ENCODE results near the gene C2CD4D. TPM values are rescaled to one million over a fixed set of nuclear protein-coding genes. Genes with fewer than 3 reads are reported as not detected.

The C2CD4D gene
- total RNA-seq, 1 donor from 2014 or later = 1.3 TPM

DNA sequence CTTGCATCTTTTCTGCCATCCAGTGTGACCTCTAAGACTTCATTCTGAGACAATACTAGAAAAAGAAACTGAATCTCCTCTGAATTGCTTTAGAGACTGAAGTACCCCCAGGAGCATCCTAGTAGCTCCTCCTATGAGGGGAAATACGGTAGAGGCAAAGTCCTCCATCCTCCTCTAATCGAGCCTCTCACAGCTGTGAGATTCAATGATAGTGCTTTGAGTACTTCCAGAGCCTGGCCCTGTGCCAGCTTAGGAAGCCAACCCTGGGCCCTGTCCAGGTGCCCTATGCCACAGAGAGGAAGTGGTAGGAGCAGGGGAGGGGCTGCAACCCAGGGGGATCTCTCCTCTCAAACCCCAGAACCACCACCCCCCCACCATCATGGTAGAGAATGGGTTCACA lies 18.7 kb downstream of the C2CD4D start:
- no peaks in the 10 kb centered on the region for H3K36me3 Mint-ChIP-seq (ENCODE audit: insufficient read depth)
- peaks cover 2% of the 10 kb centered on the region for H3K4me1 Mint-ChIP-seq (ENCODE audit: low read depth)
- no peaks in the 10 kb centered on the region for H3K9me3 Mint-ChIP-seq (ENCODE audit: low read depth)

DNA sequence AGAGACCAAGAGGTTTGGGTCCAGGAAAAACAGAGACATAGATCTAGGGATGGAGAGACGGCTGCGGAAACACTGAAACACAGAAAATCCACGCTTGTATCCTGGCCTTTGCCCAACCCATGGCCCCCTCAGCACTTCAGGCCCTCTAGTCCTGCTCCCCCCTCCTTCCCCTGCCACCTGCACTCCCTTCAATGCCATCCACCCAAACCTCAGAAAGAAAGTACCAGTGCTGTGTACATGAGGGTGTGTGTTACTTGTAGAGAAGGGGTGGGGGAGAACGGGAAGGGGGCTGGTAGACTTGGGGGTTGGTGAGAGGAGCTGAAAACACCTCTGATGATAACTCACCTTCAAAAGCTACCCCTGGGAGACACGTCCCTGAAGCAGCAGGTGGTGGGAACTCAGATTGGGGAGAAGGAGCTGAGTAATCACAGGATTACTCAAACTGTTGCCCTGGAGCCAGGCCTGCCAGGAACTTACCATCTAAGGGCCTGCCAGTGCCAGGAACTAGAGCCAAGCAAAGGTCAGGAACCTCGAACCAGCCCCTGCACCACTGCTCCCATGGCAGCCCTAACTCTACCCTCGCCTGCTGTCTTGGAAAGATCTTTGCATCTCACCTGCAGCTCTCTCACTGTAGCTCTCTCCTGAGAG lies 19.5 kb downstream of the C2CD4D start:
- peaks cover 2% of the 10 kb centered on the region for H3K4me1 Mint-ChIP-seq (ENCODE audit: low read depth)
- H3K27ac Mint-ChIP-seq = no peak overlapping the region
- H3K36me3 Mint-ChIP-seq (ENCODE audit: insufficient read depth) = no peaks in the 10 kb centered on the region
- no peak for DNase-seq (ENCODE audit: low spot score, unreplicated experiment)
- TF ChIP-seq, protein P1, sequence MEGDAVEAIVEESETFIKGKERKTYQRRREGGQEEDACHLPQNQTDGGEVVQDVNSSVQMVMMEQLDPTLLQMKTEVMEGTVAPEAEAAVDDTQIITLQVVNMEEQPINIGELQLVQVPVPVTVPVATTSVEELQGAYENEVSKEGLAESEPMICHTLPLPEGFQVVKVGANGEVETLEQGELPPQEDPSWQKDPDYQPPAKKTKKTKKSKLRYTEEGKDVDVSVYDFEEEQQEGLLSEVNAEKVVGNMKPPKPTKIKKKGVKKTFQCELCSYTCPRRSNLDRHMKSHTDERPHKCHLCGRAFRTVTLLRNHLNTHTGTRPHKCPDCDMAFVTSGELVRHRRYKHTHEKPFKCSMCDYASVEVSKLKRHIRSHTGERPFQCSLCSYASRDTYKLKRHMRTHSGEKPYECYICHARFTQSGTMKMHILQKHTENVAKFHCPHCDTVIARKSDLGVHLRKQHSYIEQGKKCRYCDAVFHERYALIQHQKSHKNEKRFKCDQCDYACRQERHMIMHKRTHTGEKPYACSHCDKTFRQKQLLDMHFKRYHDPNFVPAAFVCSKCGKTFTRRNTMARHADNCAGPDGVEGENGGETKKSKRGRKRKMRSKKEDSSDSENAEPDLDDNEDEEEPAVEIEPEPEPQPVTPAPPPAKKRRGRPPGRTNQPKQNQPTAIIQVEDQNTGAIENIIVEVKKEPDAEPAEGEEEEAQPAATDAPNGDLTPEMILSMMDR (IDR thresholded peaks at IDR 0.05; ENCODE audit: unreplicated experiment) = no peak
- H3K4me3 Mint-ChIP-seq (ENCODE audit: low read depth) = no peak overlapping the region
- H3K9me3 Mint-ChIP-seq (ENCODE audit: low read depth) = no peaks in the 10 kb centered on the region
- peaks cover 22% of the 10 kb centered on the region for H3K27me3 Mint-ChIP-seq

More for the DNA sequence above, 18.7 kb downstream of the C2CD4D start:
- Mint-ChIP-seq H3K27me3 (peaks cover 26% of the 10 kb centered on the region), H3K27ac (no peak overlapping the region), H3K4me3 (ENCODE audit: low read depth) (no peak overlapping the region)
- DNase-seq (ENCODE audit: low spot score, unreplicated experiment) = no peak
- TF ChIP-seq, protein P1 (IDR thresholded peaks at IDR 0.05; ENCODE audit: unreplicated experiment) = no peak

DNA sequence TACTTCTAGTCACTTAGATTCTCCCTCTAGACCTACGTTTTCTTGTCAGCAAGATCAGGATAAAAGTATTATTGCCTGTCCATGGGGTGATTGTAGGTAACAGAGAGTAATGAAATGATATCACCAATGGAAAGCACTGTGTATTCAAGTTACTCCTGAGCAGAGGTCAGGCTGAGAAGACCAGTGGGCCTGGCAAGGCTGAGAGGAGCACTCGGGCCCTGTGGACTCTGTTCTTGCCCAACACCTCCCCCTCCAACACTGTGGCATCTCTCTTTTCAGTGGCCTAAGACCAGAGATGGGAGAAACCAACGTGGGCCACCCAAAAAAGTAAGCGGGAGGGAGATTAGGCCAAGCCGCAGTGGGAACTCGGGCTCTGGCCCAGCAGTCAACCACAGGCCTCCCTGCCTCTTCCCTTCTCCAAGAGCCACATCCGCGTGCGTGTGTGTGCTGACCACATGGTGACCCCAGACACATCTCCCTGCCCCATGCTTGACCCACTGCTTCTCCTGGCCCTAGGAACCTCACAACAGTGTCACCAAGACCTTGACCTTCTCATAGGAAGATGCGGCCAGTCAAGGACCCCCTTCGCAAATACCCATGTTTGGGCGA lies 20.3 kb downstream of the C2CD4D start:
- H3K27me3 Mint-ChIP-seq = peaks cover 17% of the 10 kb centered on the region
- H3K9me3 Mint-ChIP-seq (ENCODE audit: low read depth) = no peaks in the 10 kb centered on the region

DNA sequence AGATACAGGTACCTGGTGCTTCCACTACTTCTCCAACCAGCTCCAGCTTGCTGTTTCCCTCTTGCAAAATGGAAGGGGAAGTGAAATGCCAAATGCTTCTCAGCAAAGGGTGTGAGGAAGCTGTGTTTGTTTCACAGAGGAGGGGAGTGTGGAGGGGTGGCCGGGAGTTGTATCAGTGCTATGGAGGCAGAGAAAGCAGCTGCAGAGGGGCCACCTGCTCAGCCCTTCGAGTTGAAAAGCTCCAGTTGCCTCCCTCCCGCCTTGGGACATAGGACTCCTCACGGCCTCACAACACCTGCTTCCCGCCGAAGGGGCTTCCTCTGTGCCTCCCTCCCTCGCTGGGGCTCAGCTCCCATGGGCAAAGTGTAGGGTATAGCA lies 22.3 kb downstream of the C2CD4D start:
- Mint-ChIP-seq H3K27ac (no peak overlapping the region), H3K4me3 (ENCODE audit: low read depth) (no peak overlapping the region), H3K27me3 (peaks cover 18% of the 10 kb centered on the region), H3K36me3 (ENCODE audit: insufficient read depth) (no peaks in the 10 kb centered on the region), H3K4me1 (ENCODE audit: low read depth) (peaks cover 2% of the 10 kb centered on the region), H3K9me3 (ENCODE audit: low read depth) (no peaks in the 10 kb centered on the region)
- TF ChIP-seq, protein P1 (IDR thresholded peaks at IDR 0.05; ENCODE audit: unreplicated experiment) = no peak
- no peak for DNase-seq (ENCODE audit: low spot score, unreplicated experiment)

More for the DNA sequence above, 20.3 kb downstream of the C2CD4D start:
- peaks cover 2% of the 10 kb centered on the region for H3K4me1 Mint-ChIP-seq (ENCODE audit: low read depth)
- no peak overlapping the region for H3K27ac Mint-ChIP-seq
- TF ChIP-seq, protein P1 (IDR thresholded peaks at IDR 0.05; ENCODE audit: unreplicated experiment) = no peak
- no peaks in the 10 kb centered on the region for H3K36me3 Mint-ChIP-seq (ENCODE audit: insufficient read depth)
- DNase-seq (ENCODE audit: low spot score, unreplicated experiment) = no peak
- no peak overlapping the region for H3K4me3 Mint-ChIP-seq (ENCODE audit: low read depth)

DNA sequence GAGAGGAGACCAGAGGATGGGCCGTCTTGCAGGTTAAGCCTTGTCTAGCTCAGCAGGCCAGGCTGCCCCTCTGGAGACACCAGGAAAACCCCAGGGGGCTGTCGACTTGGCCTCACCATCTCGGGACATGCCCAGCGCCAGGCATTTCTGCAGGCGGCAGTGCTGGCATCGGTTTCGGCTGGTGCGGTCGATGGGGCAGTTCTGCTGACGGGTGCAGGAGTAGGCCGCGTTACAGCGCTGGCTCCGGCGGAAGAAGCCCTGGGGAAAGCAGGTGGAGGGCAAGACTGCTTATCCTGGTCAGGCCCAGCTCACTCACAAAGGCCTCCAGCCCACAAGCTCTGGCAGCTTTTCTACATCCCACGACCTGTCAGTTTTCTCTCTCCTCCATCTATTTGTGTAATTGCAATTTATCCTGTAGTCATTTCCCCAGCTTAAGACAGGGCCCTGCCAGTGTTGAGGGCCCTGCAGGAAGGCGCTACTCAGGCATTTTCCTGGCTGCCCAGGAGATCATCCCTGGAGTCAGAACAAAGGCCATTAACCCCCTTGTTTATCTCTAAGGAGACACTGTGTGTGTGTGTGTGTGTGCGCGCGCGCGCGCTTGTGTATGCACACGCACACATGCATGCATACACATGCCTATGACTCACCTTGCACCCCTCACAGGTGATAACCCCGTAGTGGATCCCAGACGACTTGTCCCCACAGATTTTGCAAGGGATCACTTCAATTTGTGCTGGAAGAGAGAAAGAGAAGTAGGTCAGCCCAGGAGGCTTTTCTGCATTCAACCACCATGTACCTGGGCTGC lies 22.9 kb downstream of the C2CD4D start:
- Mint-ChIP-seq H3K27me3 (peaks cover 18% of the 10 kb centered on the region), H3K4me1 (ENCODE audit: low read depth) (peaks cover 2% of the 10 kb centered on the region), H3K27ac (no peak overlapping the region), H3K9me3 (ENCODE audit: low read depth) (no peaks in the 10 kb centered on the region), H3K36me3 (ENCODE audit: insufficient read depth) (no peaks in the 10 kb centered on the region), H3K4me3 (ENCODE audit: low read depth) (no peak overlapping the region)
- TF ChIP-seq, protein P1 (IDR thresholded peaks at IDR 0.05; ENCODE audit: unreplicated experiment) = no peak
- DNase-seq (ENCODE audit: low spot score, unreplicated experiment) = no peak
